HG03097 (cell line): ENCODE data around the gene GPATCH2.
"Not testable (repeated sequence)": the region's sequence is repeated elsewhere in the genome, so short reads cannot be mapped to it uniquely, and the experiment has no call there.

Experiments
- ATAC-seq: cut with Tn5 transposase; IDR thresholded peaks from one replicate; pipeline ENCODE4 v1.9.1; 2021; ENCODE audit not compliant: unreplicated experiment, low FRiP score

Gene GPATCH2

DNA sequence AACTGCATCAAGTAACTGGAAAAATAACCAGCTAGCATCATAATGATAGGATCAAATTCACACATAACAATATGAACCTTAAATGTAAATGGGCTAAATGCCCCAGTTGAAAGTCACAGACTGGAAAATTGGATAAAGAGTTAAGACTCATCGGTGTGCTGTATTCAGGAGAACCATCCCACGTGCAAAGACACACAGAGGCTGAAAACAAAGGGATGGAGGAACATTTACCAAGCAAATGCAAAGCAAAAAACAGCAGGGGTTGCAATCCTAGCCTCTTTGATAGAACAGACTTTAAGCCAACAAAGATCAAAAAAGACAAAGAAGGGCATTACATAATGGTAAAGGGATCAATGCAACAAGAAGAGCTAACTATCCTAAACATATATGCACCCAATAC is 249.1 kb downstream of the GPATCH2 start:
- not testable (repeated sequence) for ATAC-seq

DNA sequence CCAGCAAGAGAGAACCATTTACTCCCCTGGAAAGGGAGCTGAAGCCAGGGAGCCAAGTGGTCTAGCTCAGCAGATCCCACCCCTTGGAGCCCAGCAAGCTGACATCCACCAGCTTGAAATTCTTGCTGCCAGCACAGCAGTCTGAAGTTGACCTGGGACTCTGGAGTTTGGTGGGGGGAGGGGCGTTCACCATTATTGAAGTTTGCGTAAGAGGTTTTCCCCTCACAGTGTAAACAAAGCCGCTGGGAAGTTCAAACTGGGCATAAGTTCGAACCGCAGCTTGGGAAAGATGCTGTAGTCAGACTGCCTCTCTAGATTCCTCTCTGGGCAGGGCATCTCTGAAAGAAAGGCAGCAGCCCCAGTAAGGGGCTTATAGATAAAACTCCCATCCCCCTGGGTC is 251.1 kb downstream of the GPATCH2 start:
- ATAC-seq = not testable (repeated sequence)

DNA sequence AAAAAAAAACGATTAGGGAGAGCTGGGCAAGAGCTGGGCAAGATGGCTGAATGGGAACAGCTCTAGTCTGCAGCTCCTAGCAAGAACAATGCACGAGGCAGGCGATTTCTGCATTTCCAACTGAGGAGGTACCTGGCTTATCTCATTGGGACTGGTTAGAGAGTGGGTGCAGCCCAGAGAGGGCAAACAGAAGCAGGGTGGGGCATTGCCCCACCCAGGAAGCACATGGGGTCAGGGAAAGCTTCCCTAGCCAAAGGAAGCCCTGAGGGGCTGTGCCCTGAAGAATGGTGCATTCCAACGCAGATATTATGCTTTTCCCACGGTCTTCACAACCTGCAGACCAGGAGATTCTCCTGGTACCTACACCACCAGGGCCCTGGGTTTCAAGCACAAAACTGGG is 251.6 kb downstream of the GPATCH2 start:
- ATAC-seq = no peak
